HG02885 (cell line): ENCODE results near the gene RPP14.
A peak's percentile ranks its signal among the peaks of the same experiment; 100 is the strongest.
"Not testable (repeated sequence)": the region's sequence is repeated elsewhere in the genome, so short reads cannot be mapped to it uniquely, and the experiment has no call there.

Source experiments
- ATAC-seq: cut with Tn5 transposase; IDR thresholded peaks from one replicate; pipeline ENCODE4 v1.9.1; 2021; ENCODE audit warnings: mild to moderate bottlenecking; ENCODE audit not compliant: unreplicated experiment, poor library complexity

RPP14 gene

DNA sequence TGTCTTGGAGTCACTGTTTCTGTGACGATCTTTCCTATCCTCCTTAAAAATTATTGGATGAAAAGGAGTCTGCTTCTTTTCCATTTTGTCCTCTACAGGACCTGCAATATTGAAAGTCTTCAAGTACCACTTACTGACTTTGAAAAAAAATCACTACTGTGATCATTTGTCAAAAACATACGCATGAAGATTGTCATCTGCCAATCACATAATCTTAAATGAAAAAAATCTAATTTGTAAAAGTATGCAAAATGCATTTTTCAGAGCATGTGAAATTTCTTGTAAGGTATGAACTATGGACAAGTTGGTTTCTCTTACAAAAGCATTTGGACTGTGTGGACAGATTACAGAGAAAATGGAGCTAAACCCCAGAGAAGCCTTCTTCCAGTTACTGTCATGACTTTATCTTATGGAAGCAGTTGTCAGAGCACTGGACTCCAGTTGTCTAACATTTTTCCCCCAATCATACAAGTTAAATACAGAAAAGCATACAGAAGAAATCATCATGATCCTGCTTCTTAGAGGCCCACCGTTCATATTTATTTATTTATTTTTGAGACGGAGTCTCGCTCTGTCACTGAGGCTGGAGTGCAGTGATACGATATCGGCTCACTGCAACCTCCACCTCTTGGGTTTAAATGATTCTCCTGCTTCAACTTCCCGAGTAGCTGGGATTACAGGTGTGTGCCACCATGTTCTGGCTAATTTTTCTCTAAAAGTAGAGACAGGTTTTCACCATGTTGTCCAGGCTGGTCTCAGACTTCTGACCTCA is 23.3 kb downstream of the RPP14 start:
- ATAC-seq, result no peak

GRCh38 chr3:58329922-58330413 is 23.9 kb downstream of the RPP14 start:
- no peak for ATAC-seq

- no peak for ATAC-seq
These were observed 25.6 kb downstream of the RPP14 start for GRCh38 chr3:58331593-58332152.

GRCh38 chr3:58332575-58333188 is 26.6 kb downstream of the RPP14 start, which contains the start of gene PXK:
TSS of gene PXK (plus strand) at chr3:58332892. CDS start at chr3:58332989, 97 bp downstream.
- peak; percentile 94 for ATAC-seq

DNA sequence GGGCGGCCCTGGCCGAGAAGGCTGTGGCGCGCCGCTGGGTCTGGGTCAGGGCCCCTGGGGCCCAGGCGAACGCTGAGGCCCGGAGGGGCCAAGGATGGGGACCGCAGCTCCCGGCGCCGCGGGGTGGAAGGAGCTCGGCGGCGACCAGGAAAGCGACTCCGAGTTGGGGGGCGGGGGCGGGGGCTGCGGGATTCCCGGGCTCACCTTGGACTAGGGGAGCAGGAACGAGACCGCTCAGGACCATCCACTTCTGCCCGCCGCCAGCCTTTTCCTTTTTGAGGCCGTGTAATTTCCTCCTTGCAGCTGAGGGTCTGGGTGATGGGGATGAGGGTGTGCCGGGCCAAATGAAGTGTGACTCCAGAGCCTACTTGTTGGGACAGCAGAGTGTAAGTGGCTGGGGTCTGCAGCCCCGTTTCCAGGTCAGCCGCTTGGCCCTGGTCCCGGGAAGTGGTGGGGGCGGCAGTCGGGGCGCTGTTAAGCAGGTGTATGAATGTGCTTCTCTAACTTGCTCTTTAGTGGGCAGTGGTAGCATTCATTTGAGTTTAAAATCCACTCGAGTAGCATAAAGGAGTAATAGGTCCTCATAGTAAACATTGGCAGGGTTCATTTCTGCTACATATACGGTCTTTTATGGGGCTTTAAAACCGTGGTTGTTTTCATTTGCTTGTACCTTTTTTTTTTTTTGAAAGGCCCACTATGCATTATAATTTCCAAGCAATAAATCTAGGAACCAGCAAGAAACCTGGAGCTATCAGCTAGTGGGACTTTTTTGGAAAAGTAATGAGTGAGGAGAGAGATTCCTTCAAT is 27.4 kb downstream of the RPP14 start:
- peak; percentile 49 for ATAC-seq

DNA sequence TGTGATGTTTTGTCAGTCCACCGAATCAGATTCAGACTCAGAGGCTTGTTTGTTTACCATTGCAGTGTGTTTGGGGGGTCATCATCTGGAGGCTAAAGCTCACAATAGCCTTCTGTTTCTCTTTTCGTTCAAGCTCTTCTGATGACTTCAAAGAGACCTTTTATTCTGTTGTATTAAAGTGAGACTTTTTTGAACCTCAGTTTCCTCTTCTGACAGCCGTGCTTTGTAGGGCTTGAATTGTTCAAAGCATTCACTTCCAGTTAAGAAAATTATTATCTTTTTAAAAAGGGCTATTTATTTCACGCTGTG is 27.9 kb downstream of the RPP14 start:
- ATAC-seq, result no peak

- ATAC-seq, result no peak
These were observed 28.4 kb downstream of the RPP14 start for GRCh38 chr3:58334506-58334884.

- no peak for ATAC-seq
These were observed 29.6 kb downstream of the RPP14 start for GRCh38 chr3:58335652-58335947.

- no peak for ATAC-seq
These were observed 30.3 kb downstream of the RPP14 start for GRCh38 chr3:58336135-58336882.

- no peak for ATAC-seq
These were observed 31.1 kb downstream of the RPP14 start for GRCh38 chr3:58337190-58337589.

GRCh38 chr3:58339146-58339545 is 33.1 kb downstream of the RPP14 start:
- not testable (repeated sequence) for ATAC-seq

- no peak for ATAC-seq
These were observed 34.7 kb downstream of the RPP14 start for GRCh38 chr3:58340594-58341244.

DNA sequence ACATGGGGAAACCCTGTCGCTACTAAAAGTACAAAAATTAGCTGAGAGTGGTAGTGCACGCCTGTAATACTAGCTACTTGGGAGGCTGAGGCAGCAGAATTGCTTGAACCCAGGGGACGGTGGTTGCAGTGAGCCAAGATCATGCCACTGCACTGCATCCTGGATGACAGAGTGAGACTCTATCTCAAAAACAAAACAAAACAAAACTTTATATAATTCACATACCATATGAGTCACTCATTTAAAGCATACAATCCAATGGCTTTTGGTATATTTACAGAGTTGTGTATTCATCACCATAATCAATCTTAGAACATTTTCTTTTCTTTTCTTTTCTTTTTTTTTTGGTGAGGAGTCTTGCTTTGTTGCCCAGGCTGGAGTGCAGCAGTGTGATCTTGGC is 35.3 kb downstream of the RPP14 start:
- no peak for ATAC-seq

- ATAC-seq, result no peak
These were observed 36.6 kb downstream of the RPP14 start for GRCh38 chr3:58342676-58343075.

DNA sequence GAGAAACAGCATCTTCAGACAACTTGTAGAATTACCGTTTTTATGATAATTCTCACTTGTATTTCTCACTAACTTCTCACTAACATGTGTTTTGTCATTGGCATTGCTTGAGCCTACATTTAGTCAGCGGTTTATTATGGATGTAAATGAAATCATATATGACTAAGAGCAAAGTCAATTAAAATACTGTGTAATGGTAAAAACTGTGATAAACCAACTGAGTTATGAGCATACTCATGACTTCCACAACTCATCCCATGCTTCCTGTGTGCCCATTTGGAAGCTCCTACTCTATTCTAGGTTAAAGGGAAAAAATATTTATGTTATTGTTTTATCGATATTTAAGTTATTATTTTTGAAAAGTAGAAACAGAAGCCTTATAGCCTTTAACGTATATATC is 39.4 kb downstream of the RPP14 start:
- no peak for ATAC-seq

GRCh38 chr3:58346368-58346767 is 40.3 kb downstream of the RPP14 start:
- ATAC-seq, result no peak

DNA sequence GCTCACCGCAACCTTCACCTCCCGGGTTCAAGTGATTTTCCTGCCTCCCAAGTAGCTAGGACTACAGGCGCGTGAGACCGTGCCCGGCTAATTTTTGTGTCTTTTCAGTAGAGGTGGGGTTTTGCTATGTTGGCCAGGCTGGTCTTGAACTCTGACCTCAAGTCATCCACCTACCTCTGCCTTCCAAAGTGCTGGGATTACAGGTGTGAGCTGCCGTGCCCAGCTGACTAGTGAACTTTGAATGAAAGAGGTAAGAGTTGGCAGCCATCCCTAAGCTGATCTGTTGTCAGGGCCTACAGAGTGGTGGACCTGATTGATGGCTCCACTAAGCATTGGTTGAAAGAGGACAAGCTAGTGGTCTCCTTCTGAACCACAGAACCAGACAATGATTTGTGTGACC is 41.9 kb downstream of the RPP14 start:
- no peak for ATAC-seq

DNA sequence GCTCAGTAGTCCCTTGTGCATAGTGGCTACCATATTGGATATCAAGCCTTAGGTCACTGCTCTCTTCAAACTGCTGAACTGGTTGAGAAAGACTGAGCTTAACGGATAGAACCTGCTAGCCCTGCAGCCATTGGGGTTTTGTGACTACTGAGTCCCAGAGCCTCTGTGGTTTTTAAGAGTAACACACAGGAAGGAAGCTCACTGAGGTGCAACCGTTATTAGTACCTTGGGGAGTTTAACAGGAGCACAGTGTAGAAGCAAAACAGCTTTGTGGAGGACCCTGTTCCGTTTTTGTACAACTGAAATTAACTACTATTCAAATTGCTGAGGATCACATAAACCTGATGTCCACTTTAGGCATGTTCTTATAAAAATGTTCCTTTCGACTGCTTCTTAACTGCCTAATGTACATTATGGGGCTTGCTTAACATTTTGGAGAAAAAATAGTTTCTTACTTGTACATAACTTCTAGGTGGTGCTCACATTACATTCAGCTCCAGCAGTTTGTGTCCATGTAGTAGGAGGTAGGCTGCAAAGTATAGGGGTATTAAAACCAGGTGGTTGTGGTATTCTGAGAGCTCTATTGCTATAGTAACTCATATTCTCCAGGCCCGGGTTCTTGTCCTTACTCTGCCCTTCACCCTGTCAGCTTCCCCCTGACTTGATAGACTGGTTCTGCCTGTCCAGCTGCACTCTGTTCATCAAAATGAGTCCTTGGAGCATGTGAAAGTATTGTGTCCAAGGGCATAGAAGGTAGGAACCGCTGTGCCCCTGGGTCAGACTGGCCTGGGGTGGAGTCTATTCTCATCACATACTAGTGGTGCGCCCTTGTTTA is 44.0 kb downstream of the RPP14 start:
- peak; percentile 91 for ATAC-seq

DNA sequence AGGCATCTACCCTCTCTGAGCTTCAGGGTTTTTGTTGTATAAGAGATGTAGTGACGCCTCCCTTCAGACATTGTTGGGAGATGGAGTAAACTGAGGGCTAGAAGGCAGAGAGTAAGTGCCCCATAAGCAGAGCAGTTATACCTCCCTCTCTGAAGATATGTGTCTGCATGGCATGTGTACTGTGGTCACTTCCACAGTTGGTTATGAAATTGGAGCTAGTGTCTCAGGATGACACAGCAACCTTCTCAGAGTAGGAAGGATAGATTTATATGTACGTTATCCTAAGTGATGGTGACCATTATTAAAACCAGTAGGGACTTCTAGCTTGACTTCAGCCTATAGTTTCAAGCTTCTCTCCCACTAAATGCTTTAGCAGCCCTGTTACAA is 44.6 kb downstream of the RPP14 start:
- peak; percentile 13 for ATAC-seq
